T-helper 2 cell treated with Interferon-gamma antibody and Interleukin-4, amounts not matched to agents 5 μg/mL and 100 μg/mL, for 36 hours (primary cell): ENCODE data around the gene FAM114A1.

Source experiments
- DNase-seq: peaks from one replicate; pipeline ENCODE4 v3.0.0; 2021; ENCODE audit warnings: low spot score
- H3K27ac Mint-ChIP-seq: one replicate; pipeline ENCODE4 v1.8.0; 2021; ENCODE audit warnings: mild to moderate bottlenecking, mixed read lengths
- H3K27me3 Mint-ChIP-seq: one replicate; pipeline ENCODE4 v1.8.0; 2021; ENCODE audit warnings: low read depth, mixed read lengths
- H3K36me3 Mint-ChIP-seq: one replicate; pipeline ENCODE4 v1.8.0; 2021; ENCODE audit warnings: low read depth, mixed read lengths
- H3K4me1 Mint-ChIP-seq: one replicate; pipeline ENCODE4 v1.8.0; 2021; ENCODE audit warnings: low read depth, mixed read lengths
- H3K4me3 Mint-ChIP-seq: one replicate; pipeline ENCODE4 v1.8.0; 2022; ENCODE audit warnings: mild to moderate bottlenecking, moderate library complexity, mixed read lengths
- H3K9me3 Mint-ChIP-seq: one replicate; pipeline ENCODE4 v1.8.0; 2021; ENCODE audit warnings: mixed read lengths

Gene FAM114A1

DNA sequence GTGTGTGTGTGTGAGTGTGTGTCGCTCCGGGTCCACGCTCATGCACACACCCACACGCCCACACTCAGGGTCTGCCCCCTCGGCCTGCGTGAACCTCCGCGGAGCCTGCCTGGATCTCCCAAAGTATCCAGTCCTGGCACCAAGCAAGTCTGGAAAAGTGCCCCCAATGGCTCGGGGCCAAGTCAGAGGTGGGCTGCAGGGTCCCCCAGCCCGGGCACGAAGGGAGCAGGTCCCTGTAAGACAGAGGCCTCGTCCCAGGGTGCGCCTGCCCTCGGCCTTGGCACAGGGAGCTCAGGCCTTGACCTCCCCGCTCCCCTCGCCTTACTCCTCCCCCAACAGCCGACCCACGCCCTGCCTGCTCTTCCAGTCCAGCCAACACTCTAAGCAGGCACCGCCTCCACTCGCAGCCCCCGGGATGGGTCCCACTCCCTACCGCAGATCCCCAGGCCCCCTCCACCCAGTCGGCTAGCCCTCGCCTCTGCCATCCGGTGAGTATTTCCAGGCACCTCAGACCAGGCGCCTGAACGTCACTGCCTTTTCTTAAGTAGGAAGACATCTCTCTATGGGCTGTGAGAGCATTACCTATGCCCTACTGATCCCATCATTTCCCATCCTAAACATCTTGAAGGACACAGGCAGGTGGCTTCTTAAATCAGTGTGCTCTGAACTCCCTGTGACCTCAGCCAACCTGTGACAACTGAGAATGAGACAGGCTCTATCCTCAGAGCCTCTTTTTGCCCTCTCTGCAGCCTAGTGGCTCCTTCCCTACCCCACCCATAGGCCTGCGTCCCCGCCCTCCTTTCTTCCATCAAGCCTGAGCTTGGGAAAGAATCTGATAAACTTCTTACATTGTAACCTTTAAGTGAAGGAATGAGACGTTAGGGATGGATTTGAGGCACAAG is 704 bp downstream of the FAM114A1 start:
- H3K36me3 Mint-ChIP-seq = no peaks in the 10 kb centered on the region
- no peaks in the 10 kb centered on the region for H3K9me3 Mint-ChIP-seq
- peak overlapping the region; percentile 73 for H3K4me3 Mint-ChIP-seq
- peaks cover 10% of the 10 kb centered on the region for H3K4me1 Mint-ChIP-seq
- peaks cover 46% of the 10 kb centered on the region for H3K27me3 Mint-ChIP-seq
- H3K27ac Mint-ChIP-seq = no peak overlapping the region
- no peak for DNase-seq

DNA sequence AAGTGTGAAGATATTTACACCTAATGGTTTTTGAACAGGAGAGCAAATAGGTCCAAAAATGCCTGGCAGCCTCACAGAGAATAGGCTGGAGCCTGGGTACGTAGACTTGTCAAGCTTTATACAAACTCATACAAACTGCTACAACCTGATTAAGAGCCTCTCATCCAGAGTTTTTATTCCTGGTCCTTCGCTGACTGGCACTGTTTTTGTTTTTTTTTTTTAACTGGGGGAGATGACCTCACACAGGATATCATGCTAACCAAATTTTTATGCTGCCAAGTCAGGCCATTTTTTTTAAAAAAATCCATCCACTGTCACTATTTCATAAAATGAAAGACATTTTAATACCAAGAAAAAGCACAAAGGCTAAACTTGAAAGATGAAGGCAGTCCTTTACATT is 1.9 kb downstream of the FAM114A1 start:
- no peak for DNase-seq
- H3K36me3 Mint-ChIP-seq = no peaks in the 10 kb centered on the region
- H3K27ac Mint-ChIP-seq = no peak overlapping the region
- peaks cover 10% of the 10 kb centered on the region for H3K4me1 Mint-ChIP-seq
- H3K9me3 Mint-ChIP-seq = no peaks in the 10 kb centered on the region
- H3K27me3 Mint-ChIP-seq = peaks cover 48% of the 10 kb centered on the region
- H3K4me3 Mint-ChIP-seq = no peak overlapping the region

DNA sequence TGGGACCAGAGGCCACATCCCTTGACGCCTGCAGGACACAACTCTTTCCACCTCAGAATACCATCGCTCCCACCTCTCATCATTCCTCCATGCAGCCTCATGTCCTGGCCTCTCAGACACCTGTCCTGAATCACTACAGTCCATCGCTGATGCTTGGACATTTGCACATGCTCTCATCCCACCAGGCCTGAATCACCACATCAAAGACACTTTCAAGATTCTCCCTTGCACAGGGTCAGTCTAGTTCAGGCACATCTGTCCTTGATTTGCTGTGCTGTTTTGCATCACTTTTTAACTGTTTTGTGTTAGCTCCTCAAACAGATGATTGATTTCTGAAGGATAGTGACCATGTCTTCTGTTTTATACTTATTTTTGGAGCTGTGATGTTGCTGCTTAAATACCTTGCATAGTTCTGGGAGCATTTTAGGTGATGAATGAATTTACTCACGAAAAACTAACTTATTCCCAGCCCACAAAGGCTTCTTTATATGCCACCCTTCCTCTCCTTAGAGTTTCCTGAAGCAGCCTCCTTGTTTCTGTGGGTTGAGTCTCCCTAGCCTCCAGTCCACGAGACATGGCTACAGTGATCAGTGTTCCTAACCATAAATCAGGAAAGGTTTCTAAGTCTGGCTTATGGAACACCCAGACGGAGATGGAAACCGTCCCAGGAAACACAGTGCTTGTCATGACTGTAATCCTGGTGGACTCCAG is 2.6 kb downstream of the FAM114A1 start:
- H3K36me3 Mint-ChIP-seq = no peaks in the 10 kb centered on the region
- H3K27ac Mint-ChIP-seq = no peak overlapping the region
- no peaks in the 10 kb centered on the region for H3K9me3 Mint-ChIP-seq
- H3K4me1 Mint-ChIP-seq = peaks cover 9% of the 10 kb centered on the region
- H3K27me3 Mint-ChIP-seq = peaks cover 47% of the 10 kb centered on the region
- no peak for DNase-seq
- no peak overlapping the region for H3K4me3 Mint-ChIP-seq

DNA sequence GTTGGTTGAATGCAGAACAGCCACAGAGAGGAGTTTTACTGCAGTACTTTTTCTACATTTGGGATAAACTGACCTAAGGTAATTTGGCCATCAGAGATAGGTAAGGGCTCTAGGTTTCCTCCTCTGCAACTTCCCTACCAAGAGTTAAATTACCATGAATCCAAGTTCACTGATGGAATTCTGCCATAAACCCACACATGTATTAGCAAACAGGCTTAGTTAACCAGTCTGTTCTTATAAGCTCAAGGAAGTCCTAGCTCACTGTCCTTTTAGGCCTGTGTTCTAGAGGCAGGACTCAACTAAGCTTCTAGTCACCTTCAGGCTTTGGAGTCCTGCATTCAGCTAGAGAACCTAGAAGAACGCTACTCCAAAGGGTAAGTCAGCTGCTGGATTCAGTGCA is 4.0 kb downstream of the FAM114A1 start:
- no peaks in the 10 kb centered on the region for H3K36me3 Mint-ChIP-seq
- H3K4me1 Mint-ChIP-seq = peaks cover 6% of the 10 kb centered on the region
- H3K27ac Mint-ChIP-seq = no peak overlapping the region
- no peak for DNase-seq
- H3K27me3 Mint-ChIP-seq = peaks cover 47% of the 10 kb centered on the region
- no peak overlapping the region for H3K4me3 Mint-ChIP-seq
- no peaks in the 10 kb centered on the region for H3K9me3 Mint-ChIP-seq

DNA sequence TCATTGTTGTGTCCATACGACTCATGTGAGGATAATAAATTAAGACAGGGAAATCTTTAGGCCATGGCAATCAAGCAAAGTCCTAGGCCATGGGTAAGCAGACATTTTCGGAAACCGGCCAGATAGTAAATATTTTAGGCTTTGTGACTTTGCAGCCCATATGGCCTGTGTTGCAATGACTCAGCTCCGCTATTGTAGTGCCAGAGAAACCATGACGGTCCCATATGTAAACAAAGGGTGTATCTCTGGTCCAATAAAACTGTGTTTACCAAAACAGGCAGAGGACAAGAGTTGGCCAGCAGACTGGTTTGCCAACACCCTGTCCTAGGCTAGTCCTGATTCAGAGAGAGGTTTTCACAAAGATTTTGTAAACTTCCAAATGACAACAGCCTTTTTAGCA is 5.0 kb downstream of the FAM114A1 start:
- no peak for DNase-seq
- Mint-ChIP-seq H3K4me3 (no peak overlapping the region), H3K4me1 (peaks cover 4% of the 10 kb centered on the region), H3K27me3 (peaks cover 41% of the 10 kb centered on the region), H3K27ac (no peak overlapping the region), H3K9me3 (no peaks in the 10 kb centered on the region), H3K36me3 (no peaks in the 10 kb centered on the region)

DNA sequence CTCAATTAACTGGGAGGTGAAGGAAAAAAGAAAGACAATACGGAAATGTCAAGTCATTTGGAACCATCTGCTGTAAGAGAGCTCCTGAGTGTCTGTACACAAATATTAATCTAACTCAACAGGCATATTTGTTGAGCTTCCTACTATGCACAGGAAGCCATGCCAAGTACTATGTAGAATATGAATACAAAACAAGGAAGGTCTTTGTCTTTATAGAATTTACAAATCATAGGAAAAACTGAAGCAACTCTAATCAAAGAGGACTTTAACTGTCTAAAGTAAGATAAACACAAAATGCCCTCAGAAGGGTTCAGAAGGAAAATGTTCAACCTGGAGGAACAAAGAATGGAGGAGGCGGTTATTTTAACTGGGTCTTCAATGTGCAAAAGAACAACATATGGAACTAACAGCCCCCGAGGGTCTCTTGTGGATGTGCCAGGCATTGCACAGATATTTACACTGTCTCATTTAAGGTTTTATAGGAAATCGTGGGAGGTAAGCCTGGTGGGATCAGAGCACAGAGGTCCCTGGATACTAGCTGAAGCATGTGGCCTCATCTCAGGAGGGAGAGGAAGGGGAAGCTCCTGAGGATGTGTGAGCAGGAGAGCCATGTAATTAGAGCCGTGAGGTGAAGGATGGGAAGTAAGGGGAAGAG is 5.8 kb downstream of the FAM114A1 start:
- no peak overlapping the region for H3K4me3 Mint-ChIP-seq
- no peak for DNase-seq
- peaks cover 39% of the 10 kb centered on the region for H3K27me3 Mint-ChIP-seq
- no peaks in the 10 kb centered on the region for H3K9me3 Mint-ChIP-seq
- H3K4me1 Mint-ChIP-seq = peaks cover 4% of the 10 kb centered on the region
- no peaks in the 10 kb centered on the region for H3K36me3 Mint-ChIP-seq
- no peak overlapping the region for H3K27ac Mint-ChIP-seq

DNA sequence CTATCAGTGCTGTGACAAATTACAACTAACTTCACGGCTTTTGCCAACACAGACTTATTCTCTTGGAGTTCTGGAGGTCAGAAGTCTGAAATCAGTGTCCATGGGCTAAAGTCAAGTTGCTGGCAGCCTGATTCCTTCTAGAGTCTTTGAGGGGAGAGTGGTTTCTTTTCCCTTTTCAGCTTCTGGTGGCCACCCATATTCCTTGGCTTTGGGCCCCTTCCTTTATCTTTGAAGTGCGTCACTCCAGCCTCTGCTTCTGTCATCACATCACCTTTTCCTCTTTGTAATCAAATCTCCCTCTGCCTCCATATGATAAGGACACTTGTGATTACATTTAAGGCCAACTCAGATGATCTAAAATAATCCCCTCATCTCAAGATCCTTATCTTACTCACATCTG is 9.0 kb downstream of the FAM114A1 start:
- no peak for DNase-seq
- no peak overlapping the region for H3K27ac Mint-ChIP-seq
- no peak overlapping the region for H3K4me3 Mint-ChIP-seq
- no peaks in the 10 kb centered on the region for H3K9me3 Mint-ChIP-seq
- H3K36me3 Mint-ChIP-seq = no peaks in the 10 kb centered on the region
- H3K4me1 Mint-ChIP-seq = no peaks in the 10 kb centered on the region
- H3K27me3 Mint-ChIP-seq = peaks cover 20% of the 10 kb centered on the region

DNA sequence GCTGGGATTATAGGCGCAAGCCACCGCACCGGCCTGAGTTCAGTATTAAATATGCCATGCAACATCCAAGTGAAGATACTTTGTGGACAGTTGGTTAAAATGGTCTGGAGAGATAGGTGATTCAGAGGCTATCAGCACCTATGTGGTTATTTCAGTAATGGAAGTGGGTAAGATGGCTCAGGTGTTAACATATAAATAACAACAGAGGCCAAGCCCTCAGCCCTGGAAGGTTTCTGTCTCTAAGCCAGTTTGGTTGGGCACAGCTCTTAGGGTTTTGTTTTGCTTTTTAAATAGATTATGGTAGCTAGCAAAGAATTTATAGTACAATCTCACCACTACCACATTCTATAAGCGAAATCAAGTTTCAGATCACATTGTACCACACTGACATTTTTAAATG is 16.6 kb downstream of the FAM114A1 start:
- no peak overlapping the region for H3K4me3 Mint-ChIP-seq
- no peak for DNase-seq
- H3K27ac Mint-ChIP-seq = no peak overlapping the region
- no peaks in the 10 kb centered on the region for H3K36me3 Mint-ChIP-seq
- H3K27me3 Mint-ChIP-seq = no peaks in the 10 kb centered on the region
- H3K9me3 Mint-ChIP-seq = no peaks in the 10 kb centered on the region
- peaks cover 8% of the 10 kb centered on the region for H3K4me1 Mint-ChIP-seq

DNA sequence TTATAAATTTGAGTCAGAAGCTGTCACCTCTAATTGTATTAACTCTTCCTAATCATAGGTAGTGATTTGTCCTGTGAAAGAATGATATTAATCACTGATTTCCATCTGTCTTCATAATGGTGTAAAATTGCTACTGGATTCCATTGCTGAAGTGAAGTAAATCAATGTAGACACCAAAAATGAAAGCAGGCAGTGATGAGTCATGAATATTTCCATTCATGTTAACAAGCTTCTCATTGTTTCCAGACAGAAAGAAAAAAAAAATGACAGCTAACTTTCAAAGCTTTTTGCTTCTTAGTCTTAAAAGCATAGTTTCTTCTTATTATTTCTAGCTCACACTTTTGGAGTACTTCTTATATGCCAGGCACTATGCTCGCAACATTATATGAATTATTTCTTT is 21.5 kb downstream of the FAM114A1 start:
- H3K27ac Mint-ChIP-seq = peak overlapping the region; percentile 79
- H3K36me3 Mint-ChIP-seq = peaks cover 2% of the 10 kb centered on the region
- H3K9me3 Mint-ChIP-seq = no peaks in the 10 kb centered on the region
- peaks cover 14% of the 10 kb centered on the region for H3K4me1 Mint-ChIP-seq
- H3K27me3 Mint-ChIP-seq = no peaks in the 10 kb centered on the region
- no peak for DNase-seq
- peak overlapping the region; percentile 38 for H3K4me3 Mint-ChIP-seq

DNA sequence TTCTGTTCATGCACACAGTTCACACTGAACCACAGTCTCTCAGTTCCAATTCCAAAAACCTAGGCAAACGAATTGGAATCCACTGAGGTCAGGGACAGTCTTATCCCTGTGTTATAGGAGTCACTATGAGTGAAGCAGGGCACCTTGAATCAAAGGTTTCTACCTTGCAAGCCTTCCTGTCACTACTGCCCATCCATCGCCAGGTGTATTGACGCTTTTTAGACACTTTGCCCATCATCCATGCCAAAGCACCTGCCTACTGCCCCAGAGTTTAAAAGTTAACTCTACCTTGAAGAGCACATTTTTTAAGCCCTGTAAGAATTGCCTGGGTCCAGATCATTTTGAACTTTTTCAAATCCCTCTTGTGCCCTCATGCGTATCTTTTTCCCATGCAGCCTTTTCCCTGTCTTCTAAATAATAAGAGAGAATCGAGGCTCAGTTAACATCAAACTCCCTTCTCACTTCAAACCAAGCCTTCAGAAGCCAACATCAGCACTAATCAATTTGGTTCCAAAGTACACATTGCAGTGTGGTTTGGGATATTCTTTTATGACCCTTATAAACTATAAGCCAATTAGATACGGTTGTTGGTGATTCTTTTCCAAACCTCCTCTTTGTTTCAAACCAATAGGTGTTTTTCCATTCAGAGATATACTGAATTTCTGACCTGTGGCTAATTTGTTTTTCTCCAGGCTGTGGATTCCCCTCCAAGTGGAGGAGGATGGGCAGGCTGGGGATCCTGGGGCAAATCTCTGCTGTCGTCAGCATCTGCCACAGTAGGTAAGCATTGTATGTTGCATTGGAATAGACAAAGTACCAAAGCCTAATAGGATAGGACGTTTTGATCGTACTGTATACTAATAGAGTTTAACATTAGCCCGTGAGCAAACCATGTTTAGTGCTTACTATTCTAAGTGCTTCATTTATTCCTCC is 23.7 kb downstream of the FAM114A1 start:
- Mint-ChIP-seq H3K4me1 (peaks cover 10% of the 10 kb centered on the region), H3K36me3 (peaks cover 2% of the 10 kb centered on the region), H3K27ac (no peak overlapping the region), H3K27me3 (no peaks in the 10 kb centered on the region), H3K4me3 (no peak overlapping the region), H3K9me3 (no peaks in the 10 kb centered on the region)
- no peak for DNase-seq

DNA sequence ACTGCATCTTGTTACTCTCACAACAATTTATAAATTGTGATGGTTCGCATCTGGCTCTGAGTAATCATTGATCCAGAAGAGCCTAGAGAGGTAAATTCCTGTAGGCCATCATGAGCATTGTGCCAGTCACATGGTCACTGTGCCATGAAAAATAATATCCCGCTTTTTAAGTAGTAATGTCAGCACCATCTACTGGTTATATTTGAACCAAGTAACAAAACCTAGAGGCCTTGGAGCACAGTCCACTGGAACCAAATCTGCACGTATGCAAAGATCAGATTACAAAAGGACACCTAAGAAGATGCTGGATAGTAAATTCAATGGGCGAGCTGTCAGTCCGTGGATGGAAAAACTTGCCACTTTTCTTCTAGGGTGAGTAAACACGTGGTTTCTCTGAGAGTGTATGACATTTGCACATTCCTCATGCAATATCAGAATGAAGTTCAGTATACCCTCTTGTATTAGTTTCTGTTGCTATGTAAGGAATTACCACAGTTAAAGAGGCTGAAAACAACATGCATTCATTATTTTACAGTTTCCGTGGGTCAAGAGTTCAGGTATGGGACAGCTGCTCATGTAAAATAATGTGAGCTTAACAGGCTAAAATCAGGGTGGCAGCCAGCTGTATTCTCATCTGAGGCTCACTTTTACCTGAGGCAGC is 26.8 kb downstream of the FAM114A1 start:
- H3K9me3 Mint-ChIP-seq = no peaks in the 10 kb centered on the region
- H3K4me1 Mint-ChIP-seq = peaks cover 4% of the 10 kb centered on the region
- no peak overlapping the region for H3K27ac Mint-ChIP-seq
- DNase-seq = peak; percentile 10
- peaks cover 2% of the 10 kb centered on the region for H3K36me3 Mint-ChIP-seq
- no peak overlapping the region for H3K4me3 Mint-ChIP-seq
- H3K27me3 Mint-ChIP-seq = no peaks in the 10 kb centered on the region

DNA sequence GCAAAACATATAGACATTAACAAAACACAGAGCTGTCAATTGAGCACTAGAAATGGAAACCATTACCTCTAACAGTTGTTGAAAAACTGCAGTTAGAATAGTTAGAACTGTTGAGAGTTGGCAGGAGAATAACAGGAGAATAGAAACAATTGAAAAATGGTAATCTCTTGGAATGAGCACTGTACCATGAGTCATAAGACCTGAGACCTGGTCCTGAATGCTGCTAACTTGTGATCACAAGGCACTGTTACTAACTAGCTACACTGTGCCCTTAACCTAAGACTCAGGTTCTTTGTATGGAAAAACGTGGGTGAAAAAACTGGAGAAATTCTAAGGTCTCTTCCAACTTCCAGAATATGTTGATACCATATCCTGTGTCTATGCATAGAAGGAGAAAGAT is 29.3 kb downstream of the FAM114A1 start:
- Mint-ChIP-seq H3K9me3 (no peaks in the 10 kb centered on the region), H3K27me3 (peaks cover 5% of the 10 kb centered on the region), H3K4me1 (no peaks in the 10 kb centered on the region), H3K36me3 (no peaks in the 10 kb centered on the region), H3K27ac (no peak overlapping the region), H3K4me3 (no peak overlapping the region)
- DNase-seq = no peak

DNA sequence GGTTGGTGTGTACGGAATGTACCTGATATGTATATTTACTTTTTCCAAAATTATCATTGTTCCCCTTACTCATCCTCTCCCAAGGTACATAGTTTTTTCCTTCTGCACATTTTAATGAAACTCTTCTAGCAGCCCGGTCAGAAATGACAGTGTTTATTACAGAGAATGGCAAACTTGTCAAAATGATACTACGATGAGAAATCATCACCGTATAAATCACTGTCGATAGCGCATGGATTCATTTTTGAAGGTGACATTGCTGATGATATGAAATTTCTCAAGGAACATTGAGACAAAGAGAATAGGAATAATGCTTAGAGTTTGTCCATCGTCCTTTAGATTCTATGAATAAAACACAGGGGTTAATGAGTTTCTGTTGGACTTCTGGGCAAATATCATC is 30.6 kb downstream of the FAM114A1 start:
- no peaks in the 10 kb centered on the region for H3K36me3 Mint-ChIP-seq
- no peaks in the 10 kb centered on the region for H3K9me3 Mint-ChIP-seq
- H3K4me3 Mint-ChIP-seq = no peak overlapping the region
- H3K27ac Mint-ChIP-seq = no peak overlapping the region
- peaks cover 7% of the 10 kb centered on the region for H3K27me3 Mint-ChIP-seq
- H3K4me1 Mint-ChIP-seq = peaks cover 2% of the 10 kb centered on the region
- DNase-seq = no peak
